Measurements from ENCODE around the gene CDYL.
A peak's percentile ranks its signal among the peaks of the same experiment; 100 is the strongest.

The CDYL gene

GRCh38 chr6:4774296-4774695, 1.9 kb upstream of the CDYL start:
- intact Hi-C loops (cut with DNase I; ENCODE audit: low total_unique reads) = no loop called here

GRCh38 chr6:4774715-4775493, 1.3 kb upstream of the CDYL start:
- H3K27me3 ChIP-seq = no peaks in the 10 kb centered on the region
- H3K4me1 ChIP-seq = peaks cover 0 to 23% (median 2%) of the 10 kb centered on the region in 4 donors
- peak; percentile 28 to 72 for DNase-seq
- H3K36me3 ChIP-seq = no peaks in the 10 kb centered on the region
- peak overlapping the region; percentile 84 to 88 for H3K4me3 ChIP-seq
- intact Hi-C loops (cut with DNase I; ENCODE audit: low total_unique reads) = loop anchor here (5.0 kb wide), 2 partner anchors 128 to 423 kb away; no protein-coding TSS in a partner anchor
- TF ChIP-seq CTCF (IDR thresholded peaks at IDR 0.05) = no peak
- H3K9me3 ChIP-seq = no peaks in the 10 kb centered on the region
- H3K27ac ChIP-seq = peak overlapping the region; percentile 85 to 86

More at GRCh38 chr6:4774296-4774695, 1.9 kb upstream of the CDYL start:
- DNase-seq = no peak
- Histone ChIP-seq H3K4me3 (peak overlapping the region in 1 of 2 donors; percentile 88), H3K36me3 (no peaks in the 10 kb centered on the region), H3K9me3 (no peaks in the 10 kb centered on the region), H3K27ac (peak overlapping the region in 1 of 2 donors; percentile 86), H3K4me1 (peaks cover 0 to 23% (median 1%) of the 10 kb centered on the region in 4 donors), H3K27me3 (no peaks in the 10 kb centered on the region)
- TF ChIP-seq CTCF (IDR thresholded peaks at IDR 0.05) = no peak

GRCh38 chr6:4775494-4776130, 592 bp upstream of the CDYL start:
- DNase-seq = peak; percentile 65 to 90
- Histone ChIP-seq H3K9me3 (no peaks in the 10 kb centered on the region), H3K4me1 (peaks cover 0 to 26% (median 5%) of the 10 kb centered on the region in 4 donors), H3K27me3 (no peaks in the 10 kb centered on the region), H3K4me3 (peak overlapping the region; percentile 84 to 88), H3K27ac (peak overlapping the region; percentile 85 to 86), H3K36me3 (no peaks in the 10 kb centered on the region)
- TF ChIP-seq CTCF (IDR thresholded peaks at IDR 0.05) = peak; percentile 27 to 32
- intact Hi-C loops (cut with DNase I; ENCODE audit: low total_unique reads) = loop anchor here (5.0 kb wide), 2 partner anchors 128 to 423 kb away; no protein-coding TSS in a partner anchor

GRCh38 chr6:4776493-4777393, 539 bp downstream of the CDYL start:
- Histone ChIP-seq H3K9me3 (no peaks in the 10 kb centered on the region), H3K27me3 (no peaks in the 10 kb centered on the region), H3K4me1 (peaks cover 0 to 36% (median 8%) of the 10 kb centered on the region in 4 donors), H3K36me3 (no peaks in the 10 kb centered on the region), H3K27ac (peak overlapping the region; percentile 73 to 85), H3K4me3 (peak overlapping the region; percentile 84 to 88)
- TF ChIP-seq CTCF (IDR thresholded peaks at IDR 0.05) = no peak
- intact Hi-C loops (cut with DNase I; ENCODE audit: low total_unique reads) = loop anchor here (5.0 kb wide), 2 partner anchors 129 to 424 kb away; no protein-coding TSS in a partner anchor
- peak; percentile 37 to 66 for DNase-seq

GRCh38 chr6:4777394-4777935, 1.3 kb downstream of the CDYL start:
- Histone ChIP-seq H3K9me3 (no peaks in the 10 kb centered on the region), H3K27ac (peak overlapping the region; percentile 73 to 85), H3K36me3 (no peaks in the 10 kb centered on the region), H3K4me3 (peak overlapping the region; percentile 84 to 88), H3K4me1 (peaks cover 0 to 39% (median 8%) of the 10 kb centered on the region in 4 donors), H3K27me3 (no peaks in the 10 kb centered on the region)
- no peak for TF ChIP-seq CTCF (IDR thresholded peaks at IDR 0.05)
- DNase-seq = no peak
- intact Hi-C loops (cut with DNase I; ENCODE audit: low total_unique reads) = loop anchor here (5.0 kb wide), 2 partner anchors 130 to 425 kb away; no protein-coding TSS in a partner anchor
